Bronchial epithelial cell (primary cell): ENCODE measurements around the gene CLIC1. TPM values are rescaled to one million over a fixed set of nuclear protein-coding genes. Genes with fewer than 3 reads are reported as not detected.

Source experiments
- DNase-seq: peaks from one replicate; pipeline ENCODE4 v3.0.0-alpha.2; 2010; ENCODE audit warnings: low read depth
- FAIRE-seq: peaks from 2 replicates; lab custom pipeline; 2011; peaks lifted over from hg19 to GRCh38; lab: Jason Lieb, UNC
- H3K27me3 ChIP-seq: 2 replicates; pipeline ENCODE4 v1.5.1; 2011; ENCODE audit warnings: low read length; ENCODE audit not compliant: control insufficient read depth, insufficient read depth
- H3K36me3 ChIP-seq: 2 replicates; pipeline ENCODE4 v1.5.1; 2011; ENCODE audit warnings: low read length; ENCODE audit not compliant: control insufficient read depth, insufficient read depth
- H3K4me3 ChIP-seq: 2 replicates; pipeline ENCODE4 v1.5.1; 2011; ENCODE audit warnings: mild to moderate bottlenecking, low read depth, low read length, control low read depth
- CTCF ChIP-seq: IDR thresholded peaks from 2 replicates; pipeline ENCODE4 v1.5.1; 2011; ENCODE audit warnings: mild to moderate bottlenecking, moderate library complexity, low read length, control low read depth, inconsistent platforms; ENCODE audit not compliant: insufficient read depth, severe bottlenecking
- total RNA-seq: library from RNA; depleted of rRNA; stranded (reverse); fragments of >200 nt; gene quantifications from 2 replicates; pipeline ENCODE4 v1.2.1, GENCODE V29; 2014

The CLIC1 gene
- 480 and 574 TPM in 2 replicates for total RNA-seq

DNA sequence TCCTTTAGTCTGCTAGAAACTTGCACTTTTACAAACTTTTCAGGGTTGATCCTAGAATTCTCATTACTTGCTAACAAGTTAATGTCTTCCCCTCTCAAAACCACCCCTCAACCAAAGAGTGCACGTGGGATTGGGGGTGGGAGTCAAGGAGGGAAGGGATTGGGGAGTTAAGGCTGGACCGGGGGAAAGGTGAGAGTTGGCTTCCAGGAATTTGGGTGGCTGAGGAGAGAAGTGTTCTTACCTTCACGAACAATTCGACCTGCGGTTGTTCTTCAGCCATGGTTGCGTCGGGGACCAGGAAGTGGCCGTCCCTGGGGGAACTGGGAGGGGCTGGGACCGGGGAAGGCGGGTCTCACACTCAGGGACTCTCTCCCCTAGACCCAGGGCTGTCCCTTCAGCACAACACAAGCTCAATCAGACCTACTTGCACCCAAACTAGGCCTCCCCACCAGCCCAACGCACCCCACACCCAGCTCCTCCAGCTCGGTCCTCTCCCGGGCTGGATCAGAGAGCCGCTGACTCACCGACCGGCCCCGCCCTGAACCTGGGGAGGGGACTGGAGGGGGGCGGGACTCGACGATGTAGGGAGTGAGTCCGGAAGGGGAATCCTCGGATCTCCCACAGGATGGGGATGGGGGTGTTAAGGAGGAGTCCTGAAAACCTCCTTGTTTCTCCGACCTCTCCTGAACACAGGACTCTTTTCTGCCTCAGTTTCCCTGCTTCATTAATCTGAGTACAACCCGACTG, at the start of gene CLIC1:
Gene CLIC1 (minus strand): TSS at position 510 of the 747 bp plus-strand sequence. CDS start 230 bp downstream, at position 280.
- no peak for FAIRE-seq
- TF ChIP-seq CTCF = no peak

GRCh38 chr6:31785475-31785874, 49.1 kb upstream of the CLIC1 start:
- FAIRE-seq (no peak), DNase-seq (no peak)
- H3K27me3 ChIP-seq = no peaks in the 10 kb centered on the region
- H3K4me3 ChIP-seq = no peak overlapping the region
- TF ChIP-seq CTCF = no peak
- peaks cover 40% of the 10 kb centered on the region for H3K36me3 ChIP-seq

More for the DNA sequence above, at the start of gene CLIC1:
- Histone ChIP-seq H3K36me3 (peaks cover 19% of the 10 kb centered on the region), H3K4me3 (peak within 1 kb of the TSS; percentile 52), H3K27me3 (no peaks in the 10 kb centered on the region)
- DNase-seq = peak; percentile 76

- Histone ChIP-seq H3K36me3 (peaks cover 44% of the 10 kb centered on the region), H3K4me3 (no peak overlapping the region), H3K27me3 (no peaks in the 10 kb centered on the region)
- TF ChIP-seq CTCF = no peak
- DNase-seq (no peak), FAIRE-seq (no peak)
These were observed 48.0 kb upstream of the CLIC1 start for GRCh38 chr6:31784098-31784925.

- Histone ChIP-seq H3K27me3 (no peaks in the 10 kb centered on the region), H3K4me3 (no peak overlapping the region), H3K36me3 (peaks cover 48% of the 10 kb centered on the region)
- DNase-seq = no peak
- TF ChIP-seq CTCF = no peak
- no peak for FAIRE-seq
These were observed 46.0 kb upstream of the CLIC1 start for GRCh38 chr6:31782126-31782855.

GRCh38 chr6:31781244-31782125, 45.2 kb upstream of the CLIC1 start:
- TF ChIP-seq CTCF = no peak
- no peaks in the 10 kb centered on the region for H3K27me3 ChIP-seq
- peaks cover 48% of the 10 kb centered on the region for H3K36me3 ChIP-seq
- no peak overlapping the region for H3K4me3 ChIP-seq
- FAIRE-seq (no peak), DNase-seq (no peak)
